Endothelial cell of umbilical vein (primary cell): ENCODE data around the gene RASGEF1C. TPM values are rescaled to one million over a fixed set of nuclear protein-coding genes. Genes with fewer than 3 reads are reported as not detected.

Experiments used
- BruUV-seq: library from RNA; stranded (reverse); fragments of 400-500 nt; replicated peaks from 2 replicates; lab custom pipeline; 2021; lab: Mats Ljungman, UMichigan
- CTCF ChIA-PET: fragments of 300-600, 350-600 bp; sonication (Branson Sonifier 250); formaldehyde crosslinking; loops from one replicate; lab custom pipeline; 2021; ENCODE audit warnings: antibody characterized with exemption, inconsistent platforms; lab: Charles Lee
- POLR2A ChIA-PET: fragments of 300-600, 350-600 bp; sonication (Branson Sonifier 250); formaldehyde crosslinking; loops from one replicate; lab custom pipeline; 2021; ENCODE audit warnings: antibody characterized with exemption, inconsistent platforms; lab: Charles Lee
- DNase-seq: peaks from one replicate; pipeline ENCODE4 v3.0.0-alpha.2; 2011; ENCODE audit warnings: low read depth, low spot score
- FAIRE-seq: peaks from 2 replicates; lab custom pipeline; 2011; peaks lifted over from hg19 to GRCh38; lab: Jason Lieb, UNC
- H2AFZ ChIP-seq: 2 replicates; pipeline ENCODE4 v1.6.0; 2012; ENCODE audit warnings: low read depth, low read length, control low read depth, inconsistent platforms
- H3K27ac ChIP-seq: 2 replicates; pipeline ENCODE4 v1.5.1; 2011; ENCODE audit warnings: low read depth, mild to moderate bottlenecking, control low read depth, low read length, moderate library complexity; ENCODE audit not compliant: insufficient read depth
- H3K27me3 ChIP-seq, 2 experiments: 2 replicates each; pipeline versions ENCODE4 v1.6.0 to v1.6.1; 2011; ENCODE audit warnings: low read length in 2 of 2, mixed read lengths in 1 of 2; ENCODE audit not compliant: control insufficient read depth in 2 of 2, insufficient read depth in 2 of 2
- H3K36me3 ChIP-seq, 2 experiments: 2 replicates in 1 of 2; 3 replicates in 1 of 2; pipeline ENCODE4 v1.5.1; 2011; ENCODE audit warnings: low read length in 2 of 2, mild to moderate bottlenecking in 1 of 2, moderate library complexity in 1 of 2; ENCODE audit not compliant: control insufficient read depth in 2 of 2, insufficient read depth in 2 of 2; ENCODE audit errors: extremely low read depth in 1 of 2
- H3K4me1 ChIP-seq: 3 replicates; pipeline ENCODE4 v1.5.1; 2011; ENCODE audit warnings: mild to moderate bottlenecking, low read length; ENCODE audit not compliant: control insufficient read depth, insufficient read depth; ENCODE audit errors: extremely low read depth
- H3K4me2 ChIP-seq: 2 replicates; pipeline ENCODE4 v1.6.1; 2011; ENCODE audit warnings: low read length, control low read depth, mixed read lengths; ENCODE audit not compliant: insufficient read depth
- H3K4me3 ChIP-seq, 3 experiments: fragments of 200-600 bp in 1 of 3; sonication (generic), shearing (Covaris generic) in 1 of 3; replicated peaks in 1 of 3; 2 replicates each; pipeline ENCODE4 v1.5.1; 2011 to 2016; ENCODE audit warnings: control low read depth in 3 of 3, low read length in 3 of 3, mild to moderate bottlenecking in 2 of 3, inconsistent platforms in 1 of 3, low read depth in 1 of 3, moderate library complexity in 1 of 3; ENCODE audit not compliant: insufficient read depth in 1 of 3
- H3K79me2 ChIP-seq: 2 replicates; pipeline ENCODE4 v1.6.0; 2012; ENCODE audit warnings: low read length, inconsistent platforms; ENCODE audit not compliant: control insufficient read depth, insufficient read depth
- H3K9ac ChIP-seq: replicated peaks from 2 replicates; pipeline ENCODE3; 2011; ENCODE audit warnings: low read length, control low read depth; ENCODE audit not compliant: insufficient read depth; ENCODE audit errors: extremely low read depth
- H3K9me1 ChIP-seq: replicated peaks from 3 replicates; pipeline ENCODE4 v1.6.0; 2011; ENCODE audit warnings: mild to moderate bottlenecking, low read length; ENCODE audit not compliant: control insufficient read depth, insufficient read depth; ENCODE audit errors: extremely low read depth
- H3K9me3 ChIP-seq: replicated peaks from 2 replicates; pipeline ENCODE4 v1.5.1; 2012; ENCODE audit warnings: low read length, inconsistent platforms; ENCODE audit not compliant: control insufficient read depth, insufficient read depth
- H4K20me1 ChIP-seq: replicated peaks from 2 replicates; pipeline ENCODE3; 2011; ENCODE audit warnings: mild to moderate bottlenecking, low read length; ENCODE audit not compliant: control insufficient read depth, insufficient read depth; ENCODE audit errors: extremely low read depth
- CTCF ChIP-seq, 2 donors: IDR thresholded peaks; 1 replicate in 1 of 2; 2 replicates in 1 of 2; pipeline ENCODE4 v1.5.1; 2011; ENCODE audit warnings: low read length in 2 of 2, mild to moderate bottlenecking in 2 of 2, moderate library complexity in 2 of 2, control low read depth in 1 of 2, inconsistent platforms in 1 of 2, low read depth in 1 of 2; ENCODE audit not compliant: insufficient read depth in 1 of 2; ENCODE audit errors: extremely low read depth in 1 of 2
- EZH2 ChIP-seq: IDR thresholded peaks from 2 replicates; pipeline ENCODE4 v1.6.1; 2012; ENCODE audit warnings: borderline replicate concordance, low read depth, mild to moderate bottlenecking, moderate library complexity, low read length, inconsistent platforms; ENCODE audit not compliant: severe bottlenecking
- FOS ChIP-seq: IDR thresholded peaks from 2 replicates; pipeline ENCODE4 v1.6.1; 2011; ENCODE audit warnings: mild to moderate bottlenecking, low read length, moderate library complexity, borderline replicate concordance; ENCODE audit not compliant: insufficient read depth
- GATA2 ChIP-seq: IDR thresholded peaks from 2 replicates; pipeline ENCODE4 v1.7.0; 2011; ENCODE audit warnings: low read depth, mild to moderate bottlenecking, moderate library complexity, mixed read lengths, low read length; ENCODE audit not compliant: insufficient read length, insufficient read depth
- JUN ChIP-seq: IDR thresholded peaks from 2 replicates; pipeline ENCODE4 v1.6.1; 2011; ENCODE audit warnings: borderline replicate concordance, low read depth; ENCODE audit not compliant: insufficient read length, insufficient read depth
- MAX ChIP-seq: IDR thresholded peaks from 2 replicates; pipeline ENCODE4 v1.6.1; 2011; ENCODE audit not compliant: insufficient read depth, insufficient read length
- MYC ChIP-seq: IDR thresholded peaks from one replicate; pipeline ENCODE4 v1.6.1; 2011; ENCODE audit warnings: mild to moderate bottlenecking, low read depth, low read length
- POLR2A ChIP-seq: IDR thresholded peaks from 2 replicates; pipeline ENCODE4 v1.6.1; 2012; ENCODE audit warnings: low read depth, mild to moderate bottlenecking, control low read depth, low read length
- POLR2AphosphoS5 ChIP-seq: IDR thresholded peaks from 2 replicates; pipeline ENCODE4 v1.6.1; 2012; ENCODE audit warnings: low read depth, mild to moderate bottlenecking, control low read depth, low read length, moderate library complexity; ENCODE audit not compliant: insufficient read depth
- dilution Hi-C: fragments of 300-500 bp; cut with MboI; formaldehyde crosslinking; loops from one replicate; pipeline ENCODE4 v1.15.0; 2019; ENCODE audit warnings: low sequenced_read_pairs; ENCODE audit not compliant: extremely low pct_ligation_motif_present
- intact Hi-C: fragments of 100-400 bp; cut with micrococcal nuclease; formaldehyde crosslinking; loops from one replicate; pipeline ENCODE4 v1.10.0; 2022
- polyA plus RNA-seq, 4 experiments: library from polyadenylated mRNA; depleted of rRNA in 3 of 4; stranded (reverse) in 3 of 4; unstranded in 1 of 4; fragments of >200 nt; gene quantifications; 2 replicates each; pipeline versions ENCODE4 v1.2.1 to v1.2.3, GENCODE V29; 2011 to 2012; ENCODE audit warnings: missing spikeins in 1 of 4
- total RNA-seq: library from RNA; stranded (reverse); gene quantifications from 2 replicates; pipeline ENCODE4 v1.2.3, GENCODE V29; 2021

The RASGEF1C gene
- total and polyA plus RNA-seq, 2 donors (not counting 3 experiments of a cell fraction or from before 2014, with no cell fraction given) = not detected

GRCh38 chr5:180101451-180102105, 107.4 kb downstream of the RASGEF1C start:
- dilution Hi-C loops = no loop called here
- H3K4me3 ChIP-seq = no peak overlapping the region
- H3K4me2 ChIP-seq = no peak overlapping the region
- no peak overlapping the region for H2AFZ ChIP-seq
- H3K27ac ChIP-seq = no peak overlapping the region
- intact Hi-C loops = no loop called here
- no peak for DNase-seq
- no peaks in the 10 kb centered on the region for H3K4me1 ChIP-seq
- no peaks in the 10 kb centered on the region for H3K9me1 ChIP-seq
- no peaks in the 10 kb centered on the region for H3K79me2 ChIP-seq
- no peaks in the 10 kb centered on the region for H3K27me3 ChIP-seq
- TF ChIP-seq EZH2 (no peak), POLR2AphosphoS5 (no peak), MYC (no peak), GATA2 (no peak), JUN (no peak), MAX (no peak), CTCF (IDR thresholded peaks at IDR 0.05; ENCODE audit: extremely low read depth in 1 of 2, insufficient read depth in 1 of 2, low read depth in 1 of 2, low read length in 2 of 2) (no peak), FOS (no peak), POLR2A (no peak)
- H3K9me3 ChIP-seq = no peaks in the 10 kb centered on the region
- H3K36me3 ChIP-seq = no peaks in the 10 kb centered on the region
- BruUV-seq = no TSS peak
- no peak overlapping the region for H3K9ac ChIP-seq
- FAIRE-seq = no peak
- H4K20me1 ChIP-seq = no peaks in the 10 kb centered on the region
- ChIA-PET CTCF (interaction anchor here (0.6 to 1.1 kb wide), 2 partner anchors 10 to 202 kb away, joined by 3 to 5 read pairs; no protein-coding TSS in a partner anchor), POLR2A (no interaction called here)
